K562 (cell line): ENCODE measurements around the gene NHLRC2. TPM values are rescaled to one million over a fixed set of nuclear protein-coding genes. Genes with fewer than 3 reads are reported as not detected.

Source experiments
- ATAC-seq: fragments of 200-7000 bp; cut with Tn5 transposase; 3 replicates; pipeline ENCODE4 v1.9.1; 2020; ENCODE audit warnings: moderate library complexity
- BruUV-seq: library from RNA; stranded (reverse); fragments of 400-500 nt; replicated peaks from 2 replicates; lab custom pipeline; 2021; lab: Mats Ljungman, UMichigan
- CTCF ChIA-PET: fragments of 300-600 bp; formaldehyde crosslinking; extraction: SDS; loops from one replicate; lab custom pipeline; 2021; ENCODE audit warnings: low intra/inter-chr PET ratio; lab: Yijun Ruan, JAX
- POLR2A ChIA-PET: fragments of 300-600, 350-650 bp; sonication (Branson Sonifier 250); formaldehyde crosslinking; extraction: SDS; loops from one replicate; lab custom pipeline; 2021; ENCODE audit warnings: antibody characterized with exemption, inconsistent platforms; lab: Yijun Ruan, JAX
- DNase-seq, 4 experiments: peaks; one replicate each; pipeline versions ENCODE4 v3.0.0 to v3.0.0-alpha.2; 2011 to 2018; ENCODE audit warnings: low spot score in 3 of 4, mixed read lengths in 3 of 4; ENCODE audit errors: extremely low read depth in 1 of 4
- FAIRE-seq: peaks from 2 replicates; lab custom pipeline; 2011; peaks lifted over from hg19 to GRCh38; lab: Jason Lieb, UNC
- H2AFZ ChIP-seq: 2 replicates; pipeline ENCODE4 v1.6.0; 2011; ENCODE audit warnings: low read depth, low read length, control low read depth, inconsistent platforms
- H3K27ac ChIP-seq: fragments of 200-600 bp; 3 replicates; pipeline ENCODE4 v1.8.0; 2011; ENCODE audit warnings: low read depth, mild to moderate bottlenecking, control low read depth, inconsistent platforms, low read length, moderate library complexity, mixed read lengths; ENCODE audit errors: extremely low read depth
- H3K27me3 ChIP-seq, 2 experiments: fragments of 300-600 bp in 1 of 2; 2 replicates in 1 of 2; 3 replicates in 1 of 2; pipeline versions ENCODE4 v1.6.0 to v1.8.0; 2011; ENCODE audit warnings: inconsistent platforms in 2 of 2, low read length in 2 of 2, mild to moderate bottlenecking in 1 of 2, mixed read lengths in 1 of 2, moderate library complexity in 1 of 2; ENCODE audit not compliant: control insufficient read depth in 2 of 2, insufficient read depth in 2 of 2
- H3K36me3 ChIP-seq: fragments of 300-600 bp; 3 replicates; pipeline ENCODE4 v1.8.0; 2011; ENCODE audit warnings: mild to moderate bottlenecking, low read length, inconsistent platforms; ENCODE audit not compliant: control insufficient read depth, insufficient read depth
- H3K4me1 ChIP-seq, 2 experiments: fragments of 200-600 bp in 1 of 2; replicated peaks in 1 of 2; 2 replicates in 1 of 2; 3 replicates in 1 of 2; pipeline versions ENCODE4 v1.5.1 to v1.8.0; 2011; ENCODE audit warnings: inconsistent platforms in 2 of 2, low read length in 2 of 2, mild to moderate bottlenecking in 1 of 2, mixed read lengths in 1 of 2, moderate library complexity in 1 of 2; ENCODE audit not compliant: control insufficient read depth in 2 of 2, insufficient read depth in 2 of 2
- H3K4me2 ChIP-seq: 2 replicates; pipeline ENCODE4 v1.6.1; 2011; ENCODE audit warnings: low read length, control low read depth, inconsistent platforms, mixed read lengths; ENCODE audit not compliant: insufficient read depth
- H3K4me3 ChIP-seq: fragments of 200-600 bp; sonication (generic), shearing (Covaris generic); 2 replicates; pipeline ENCODE4 v1.5.1; 2016; ENCODE audit warnings: control low read depth, inconsistent platforms
- H3K79me2 ChIP-seq: fragments of 200-600 bp; 3 replicates; pipeline ENCODE4 v1.8.0; 2011; ENCODE audit warnings: low read length, inconsistent platforms; ENCODE audit not compliant: control insufficient read depth, insufficient read depth
- H3K9ac ChIP-seq, 2 experiments: 2 replicates each; pipeline versions ENCODE4 v1.6.0 to v1.6.1; 2011; ENCODE audit warnings: low read depth in 2 of 2, low read length in 2 of 2, control low read depth in 1 of 2, inconsistent platforms in 1 of 2, mild to moderate bottlenecking in 1 of 2, mixed read lengths in 1 of 2; ENCODE audit not compliant: insufficient read depth in 1 of 2
- H3K9me1 ChIP-seq: one replicate; pipeline ENCODE4 v1.6.0; 2011; ENCODE audit warnings: inconsistent platforms, mild to moderate bottlenecking, low read length, moderate library complexity; ENCODE audit not compliant: control insufficient read depth, insufficient read depth
- H3K9me3 ChIP-seq: replicated peaks from 2 replicates; pipeline ENCODE4 v1.5.1; 2011; ENCODE audit warnings: low read depth, low read length, inconsistent platforms; ENCODE audit not compliant: control insufficient read depth, insufficient read depth
- H4K20me1 ChIP-seq: replicated peaks from 2 replicates; pipeline ENCODE4 v1.6.1; 2011; ENCODE audit warnings: low read length, inconsistent platforms, mixed read lengths; ENCODE audit not compliant: control insufficient read depth, insufficient read depth
- ARID1B ChIP-seq: fragments of 450-650 bp; IDR thresholded peaks from 2 replicates; pipeline ENCODE4 v1.6.1; 2016; ENCODE audit warnings: antibody characterized with exemption, mild to moderate bottlenecking, inconsistent platforms
- CBFA2T3 ChIP-seq: fragments of 450-650 bp; IDR thresholded peaks from 2 replicates; pipeline ENCODE4 v1.6.1; 2017
- DPF2 ChIP-seq: fragments of 450-650 bp; IDR thresholded peaks from 2 replicates; pipeline ENCODE4 v1.6.1; 2016
- GABPA ChIP-seq: fragments of 200-800 bp; sonication (Bioruptor generic); conservative IDR thresholded peaks from 2 replicates; pipeline ENCODE4 v1.6.1; 2016; ENCODE audit warnings: low read depth, missing genetic modification characterization, missing compliant biosample characterization
- HDAC6 ChIP-seq: IDR thresholded peaks from 2 replicates; pipeline ENCODE4 v1.6.1; 2012; ENCODE audit warnings: low read depth, mild to moderate bottlenecking, control low read depth, inconsistent platforms, low read length, moderate library complexity
- PBX2 ChIP-seq, 2 experiments: IDR thresholded peaks in 1 of 2; conservative IDR thresholded peaks in 1 of 2; 2 replicates each; pipeline ENCODE4 v1.6.1; 2016; ENCODE audit warnings: low read depth in 2 of 2, mild to moderate bottlenecking in 1 of 2, missing compliant biosample characterization in 1 of 2, missing genetic modification characterization in 1 of 2, moderate library complexity in 1 of 2
- RBM25 ChIP-seq: fragments of 200-400 bp; formaldehyde crosslinking; IDR thresholded peaks from 2 replicates; pipeline ENCODE4 v1.6.1; 2018; ENCODE audit warnings: low read length, low read depth, moderate library complexity; ENCODE audit not compliant: severe bottlenecking
- TCF3 ChIP-seq: sonication (generic); formaldehyde crosslinking; IDR thresholded peaks from 2 replicates; pipeline ENCODE4 v1.4.0; 2020; ENCODE audit warnings: mild to moderate bottlenecking, missing genetic modification reagents
- ZNF589 ChIP-seq: fragments of 200-800 bp; sonication (Bioruptor generic); IDR thresholded peaks from 2 replicates; pipeline ENCODE4 v1.6.1; 2016; ENCODE audit warnings: low read depth, missing genetic modification characterization, missing compliant biosample characterization
- ZNF740 ChIP-seq, 3 experiments: fragments of 200-800 bp in 1 of 3; sonication (Bioruptor generic) in 1 of 3; sonication (generic) in 1 of 3; formaldehyde crosslinking in 1 of 3; IDR thresholded peaks; 2 replicates each; pipeline versions ENCODE4 v1.6.1 to v1.8.0; 2016 to 2022; ENCODE audit warnings: mild to moderate bottlenecking in 2 of 3, missing compliant biosample characterization in 2 of 3, missing genetic modification characterization in 2 of 3, missing genetic modification reagents in 1 of 3
- WGBS: fragments of 100-300 bp; shearing (Covaris generic); methylation state at CpG from one replicate; pipeline ENCODE4 v1.1.6; 2016; ENCODE audit warnings: low coverage, mixed read lengths; ENCODE audit not compliant: insufficient coverage; ENCODE audit errors: missing lambda C conversion rate; 5-methylcytosine and 5-hydroxymethylcytosine counted together
- in situ Hi-C: fragments of 300-500 bp; cut with MboI; formaldehyde crosslinking; loops from 4 replicates; pipeline ENCODE4 v1.15.0; 2018; ENCODE audit warnings: inconsistent platforms, mixed read lengths
- intact Hi-C: fragments of 100-400 bp; cut with micrococcal nuclease; formaldehyde crosslinking; loops from 2 replicates; pipeline ENCODE4 v1.14.2; 2022
- polyA plus RNA-seq, 8 experiments: library from polyadenylated mRNA; depleted of rRNA in 4 of 8; stranded (reverse) in 5 of 8; unstranded in 3 of 8; fragments of >200 nt; fragmentation: Nextera tagmentation in 2 of 8; fragmentation: Illumina TruSeq in 1 of 8; extraction: Ambion mirVana in 2 of 8; extraction: Trizol in 1 of 8; gene quantifications; 2 replicates each; pipeline versions ENCODE4 v1.2.1 to v1.2.3, GENCODE V29; 2011 to 2014; ENCODE audit warnings: inconsistent platforms in 1 of 8, missing spikeins in 1 of 8
- total RNA-seq, 7 experiments: library from RNA; depleted of rRNA in 6 of 7; stranded (reverse); fragments of >200 nt in 6 of 7; fragmentation: Illumina TruSeq in 2 of 7; extraction: Trizol in 2 of 7; gene quantifications; 2 replicates each; pipeline versions ENCODE4 v1.2.1 to v1.2.3, GENCODE V29; 2011 to 2021; ENCODE audit warnings: low replicate concordance in 1 of 7

NHLRC2 gene
- total and polyA plus RNA-seq, 9 of the 15 experiments (the other 6 are each of a cell fraction or from before 2014, with no cell fraction given) = 1.5 to 22.4 (median 10.3) TPM

DNA sequence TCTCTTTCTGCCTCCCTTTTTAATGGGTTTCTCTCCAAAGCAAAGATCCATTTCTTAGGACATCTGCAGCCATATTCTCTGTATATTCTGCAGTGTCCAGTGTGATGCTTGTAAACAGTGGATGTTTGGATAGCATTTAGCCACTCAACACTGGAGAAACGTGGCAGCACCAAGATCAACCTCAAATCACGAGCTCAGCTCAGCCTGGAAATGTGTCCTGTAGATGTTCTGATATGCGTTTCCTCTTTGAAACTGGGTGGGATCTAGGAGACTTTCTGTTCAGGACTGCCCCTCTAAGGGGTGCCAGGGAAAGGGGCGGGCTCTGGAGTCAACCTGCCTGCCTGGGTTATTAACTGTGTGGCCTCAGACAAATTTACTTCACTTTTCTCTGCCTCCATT lies 91.2 kb downstream of the NHLRC2 start:
- H3K36me3 ChIP-seq = no peaks in the 10 kb centered on the region
- H3K27ac ChIP-seq = no peak overlapping the region

DNA sequence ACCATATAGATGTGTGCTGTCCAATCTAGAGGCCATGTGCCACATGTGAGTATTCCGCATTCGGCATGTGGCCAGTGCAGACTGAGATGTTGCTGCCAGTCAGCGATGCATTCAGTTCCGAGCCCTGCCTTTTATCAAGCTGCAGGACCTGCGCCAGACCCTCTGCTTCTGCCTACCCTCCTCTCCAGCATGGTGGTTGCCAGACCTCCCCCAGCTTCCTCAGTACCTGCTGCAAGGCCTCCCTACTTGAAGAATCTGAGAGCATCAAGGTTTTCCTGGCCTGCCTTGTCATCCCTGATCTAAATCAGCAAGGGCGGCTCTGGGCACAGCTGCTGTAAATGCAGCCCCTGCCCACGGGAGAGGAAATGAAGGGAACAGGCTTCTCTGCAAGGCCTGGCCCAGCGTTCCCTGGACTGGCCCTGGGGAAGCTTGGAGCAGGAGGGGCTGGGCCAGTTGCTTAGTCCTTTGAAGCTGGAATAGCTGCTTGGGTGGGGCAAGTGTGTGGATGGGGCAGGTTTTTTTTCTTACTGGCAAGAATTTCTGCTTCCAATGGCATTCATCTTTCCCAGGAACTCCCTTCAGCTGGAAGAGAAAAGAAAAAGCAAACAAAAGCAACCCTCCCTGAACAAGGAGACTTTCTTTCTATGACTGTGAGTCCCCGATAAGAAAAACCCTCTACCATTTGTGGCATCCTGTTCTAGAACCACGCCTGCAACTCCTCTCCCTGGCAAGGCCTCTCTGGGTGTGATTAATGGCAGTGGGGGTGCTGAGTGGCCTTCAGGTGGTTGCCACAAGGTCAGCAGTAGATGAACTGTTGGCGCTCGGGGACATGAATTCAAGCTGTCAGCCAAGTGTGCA lies 93.0 kb downstream of the NHLRC2 start:
- no peaks in the 10 kb centered on the region for H3K9me3 ChIP-seq
- H3K4me1 ChIP-seq = peaks cover 5 to 8% of the 10 kb centered on the region in 2 experiments; a peak in 3 of 5 replicates
- no peaks in the 10 kb centered on the region for H4K20me1 ChIP-seq
- peak overlapping the region; percentile 55 for H2AFZ ChIP-seq
- ChIA-PET CTCF (no interaction called here), POLR2A (no interaction called here)
- intact Hi-C loops = no loop called here
- no peak overlapping the region for H3K27ac ChIP-seq
- no TSS peak for BruUV-seq
- in situ Hi-C loops = no loop called here
- WGBS = 45% methylated on average over 8 of the region's 12 CpGs
- DNase-seq = peak; percentile 23 to 59 (median 40)
- H3K79me2 ChIP-seq = no peaks in the 10 kb centered on the region
- H3K9me1 ChIP-seq = no peaks in the 10 kb centered on the region
- FAIRE-seq = peak; percentile 76
- no peak overlapping the region for H3K4me3 ChIP-seq
- H3K36me3 ChIP-seq = no peaks in the 10 kb centered on the region
- peak overlapping the region in 1 of 2 experiments; percentile 52; a peak in 1 of 4 replicates for H3K9ac ChIP-seq
- no peaks in the 10 kb centered on the region for H3K27me3 ChIP-seq
- H3K4me2 ChIP-seq = peak overlapping the region; percentile 21; the same call in 1 of the 2 replicates
- peak; percentile 75 for ATAC-seq
- TF ChIP-seq ARID1B (peak; percentile 37), DPF2 (0 out of 2 replicates have a peak, but pooled peaks have one; percentile 20), ZNF589 (CRISPR knock-in tag) (no peak), ZNF740 (CRISPR knock-in tag; IDR thresholded peaks at IDR 0.05) (peak; percentile 46; the same call in 1 of the 2 replicates), ZNF740 (tag; IDR thresholded peaks at IDR 0.05) (no peak), GABPA (no peak), PBX2 (CRISPR knock-in tag; IDR thresholded peaks at IDR 0.05; ENCODE audit: low read depth) (peak; percentile 40; the same call in 1 of the 2 replicates), PBX2 (tag; conservative IDR thresholded peaks at IDR 0.05; ENCODE audit: low read depth) (peak; percentile 84), CBFA2T3 (peak; percentile 61), TCF3 (CRISPR knock-in tag) (peak; percentile 70)

More for the DNA sequence above, 91.2 kb downstream of the NHLRC2 start:
- H4K20me1 ChIP-seq = no peaks in the 10 kb centered on the region
- H3K9ac ChIP-seq = no peak overlapping the region
- H3K9me1 ChIP-seq = no peaks in the 10 kb centered on the region
- H3K27me3 ChIP-seq = no peaks in the 10 kb centered on the region
- ChIA-PET CTCF (no interaction called here), POLR2A (no interaction called here)
- H3K9me3 ChIP-seq = no peaks in the 10 kb centered on the region
- FAIRE-seq (no peak), ATAC-seq (no peak), DNase-seq (no peak)
- 29% methylated on average over 3 of the region's 4 CpGs for WGBS
- intact Hi-C loops (no loop called here), in situ Hi-C loops (no loop called here)
- no peak overlapping the region for H3K4me2 ChIP-seq
- no TSS peak for BruUV-seq
- H3K79me2 ChIP-seq = no peaks in the 10 kb centered on the region
- H3K4me3 ChIP-seq = no peak overlapping the region
- TF ChIP-seq HDAC6 (no peak), RBM25 (peak; percentile 51)
- H3K4me1 ChIP-seq = peaks cover 5 to 8% of the 10 kb centered on the region in 2 experiments; a peak in 3 of 5 replicates
- H2AFZ ChIP-seq = no peak overlapping the region
